ENCODE data around the gene ALPL.

- TF ChIP-seq CTCF (tag by site-specific recombination; IDR thresholded peaks at IDR 0.05) (no peak), ZNF571 (tag by site-specific recombination; IDR thresholded peaks at IDR 0.05) (no peak), KLF9 (tag by site-specific recombination; IDR thresholded peaks at IDR 0.05; ENCODE audit: low read depth) (no peak), ZNF792 (tag by site-specific recombination; IDR thresholded peaks at IDR 0.05) (no peak), KLF1 (tag by site-specific recombination; IDR thresholded peaks at IDR 0.05) (no peak), SETDB1 (IDR thresholded peaks at IDR 0.05; ENCODE audit: insufficient read length, low read length) (no peak), ZBTB7A (tag by site-specific recombination; IDR thresholded peaks at IDR 0.05; ENCODE audit: low read depth) (no peak), MYNN (tag by site-specific recombination; IDR thresholded peaks at IDR 0.05; ENCODE audit: borderline replicate concordance) (no peak), ZBTB1 (tag by site-specific recombination; IDR thresholded peaks at IDR 0.05) (no peak)
Measured at GRCh38 chr1:21530368-21531016, 21.3 kb downstream of the ALPL start.
